ENCODE results near the gene GPR15. TPM values are rescaled to one million over a fixed set of nuclear protein-coding genes. Genes with fewer than 3 reads are reported as not detected.

Gene GPR15
- total RNA-seq, 1 experiment from 2014 or later, result not detected

DNA sequence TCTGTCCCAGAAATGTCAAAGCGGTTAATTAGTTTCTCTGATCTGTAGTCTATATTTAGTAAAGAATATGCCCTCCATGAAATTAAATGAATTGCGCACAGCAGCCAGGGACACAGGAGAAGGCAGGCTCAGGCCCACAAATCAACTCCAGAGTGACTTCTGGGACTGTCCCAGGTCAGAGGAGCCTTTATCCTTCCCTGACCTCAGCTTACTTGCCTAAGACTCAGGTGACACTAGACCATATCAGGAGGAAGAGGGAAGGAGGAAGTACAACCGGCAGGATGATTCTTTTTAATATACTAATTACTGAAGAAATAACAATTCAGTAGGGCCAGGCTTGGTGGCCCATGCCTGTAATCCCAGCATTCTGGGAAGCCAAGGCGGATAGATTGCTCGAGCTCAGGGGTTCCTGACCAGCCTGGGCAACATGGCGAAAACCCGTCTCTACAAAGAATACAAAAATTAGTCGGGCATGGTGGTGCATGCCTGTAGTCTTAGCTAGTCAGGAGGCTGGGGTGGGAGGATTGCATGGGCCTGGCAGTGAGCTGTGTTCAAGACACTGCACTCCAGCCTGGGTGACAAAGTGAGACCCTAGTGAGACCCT is 1.8 kb upstream of the GPR15 start (continued):
- TF ChIP-seq, protein P1, sequence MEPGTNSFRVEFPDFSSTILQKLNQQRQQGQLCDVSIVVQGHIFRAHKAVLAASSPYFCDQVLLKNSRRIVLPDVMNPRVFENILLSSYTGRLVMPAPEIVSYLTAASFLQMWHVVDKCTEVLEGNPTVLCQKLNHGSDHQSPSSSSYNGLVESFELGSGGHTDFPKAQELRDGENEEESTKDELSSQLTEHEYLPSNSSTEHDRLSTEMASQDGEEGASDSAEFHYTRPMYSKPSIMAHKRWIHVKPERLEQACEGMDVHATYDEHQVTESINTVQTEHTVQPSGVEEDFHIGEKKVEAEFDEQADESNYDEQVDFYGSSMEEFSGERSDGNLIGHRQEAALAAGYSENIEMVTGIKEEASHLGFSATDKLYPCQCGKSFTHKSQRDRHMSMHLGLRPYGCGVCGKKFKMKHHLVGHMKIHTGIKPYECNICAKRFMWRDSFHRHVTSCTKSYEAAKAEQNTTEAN (CRISPR knock-in tag; IDR thresholded peaks at IDR 0.05), result no peak

DNA sequence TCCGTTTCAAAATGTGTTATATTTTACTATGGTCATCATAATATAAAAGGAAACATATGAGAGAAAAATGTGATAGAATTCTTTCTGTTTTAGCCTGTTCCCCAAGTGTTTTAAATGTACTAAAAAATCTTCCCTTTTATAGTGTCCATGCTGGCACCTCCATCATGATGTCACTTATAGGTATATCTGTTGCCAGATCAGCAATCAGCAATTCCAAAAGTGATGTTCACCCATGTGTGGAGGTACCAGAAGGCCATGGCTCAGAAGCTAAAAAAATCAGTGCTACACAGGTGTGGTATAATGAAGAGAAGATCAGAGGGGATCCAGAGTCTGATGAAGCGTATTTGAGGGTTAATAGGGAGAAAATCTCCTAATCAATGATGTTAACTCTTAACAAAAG is 1.1 kb upstream of the GPR15 start:
- Mint-ChIP-seq H3K4me1 (peaks cover 3% of the 10 kb centered on the region), H3K27me3 (ENCODE audit: low read depth) (no peaks in the 10 kb centered on the region)

GRCh38 chr3:98532275-98532637 is 478 bp downstream of the GPR15 start:
- ChIA-PET POLR2A (no interaction called here), CTCF (interaction anchor here (1.6 to 1.8 kb wide), 2 partner anchors 9 to 125 kb away, joined by 5 to 6 read pairs; partner anchors contain the start of gene CLDND1)
- H3K4me3 Mint-ChIP-seq, result no peak overlapping the region
- no peaks in the 10 kb centered on the region for H3K36me3 Mint-ChIP-seq
- no peak for ATAC-seq
- no peaks in the 10 kb centered on the region for H3K27me3 Mint-ChIP-seq (ENCODE audit: low read depth)
- no peaks in the 10 kb centered on the region for H3K9me3 Mint-ChIP-seq
- H3K4me1 Mint-ChIP-seq, result peaks cover 6% of the 10 kb centered on the region
- H3K27ac Mint-ChIP-seq, result no peak overlapping the region
- no peak for DNase-seq (ENCODE audit: low spot score)
- TF ChIP-seq, protein P2, sequence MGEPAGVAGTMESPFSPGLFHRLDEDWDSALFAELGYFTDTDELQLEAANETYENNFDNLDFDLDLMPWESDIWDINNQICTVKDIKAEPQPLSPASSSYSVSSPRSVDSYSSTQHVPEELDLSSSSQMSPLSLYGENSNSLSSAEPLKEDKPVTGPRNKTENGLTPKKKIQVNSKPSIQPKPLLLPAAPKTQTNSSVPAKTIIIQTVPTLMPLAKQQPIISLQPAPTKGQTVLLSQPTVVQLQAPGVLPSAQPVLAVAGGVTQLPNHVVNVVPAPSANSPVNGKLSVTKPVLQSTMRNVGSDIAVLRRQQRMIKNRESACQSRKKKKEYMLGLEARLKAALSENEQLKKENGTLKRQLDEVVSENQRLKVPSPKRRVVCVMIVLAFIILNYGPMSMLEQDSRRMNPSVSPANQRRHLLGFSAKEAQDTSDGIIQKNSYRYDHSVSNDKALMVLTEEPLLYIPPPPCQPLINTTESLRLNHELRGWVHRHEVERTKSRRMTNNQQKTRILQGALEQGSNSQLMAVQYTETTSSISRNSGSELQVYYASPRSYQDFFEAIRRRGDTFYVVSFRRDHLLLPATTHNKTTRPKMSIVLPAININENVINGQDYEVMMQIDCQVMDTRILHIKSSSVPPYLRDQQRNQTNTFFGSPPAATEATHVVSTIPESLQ (CRISPR knock-in tag; IDR thresholded peaks at IDR 0.05), result no peak
- TF ChIP-seq ELF4 (CRISPR knock-in tag; IDR thresholded peaks at IDR 0.05; ENCODE audit: low read depth) (no peak), MAX (CRISPR knock-in tag; IDR thresholded peaks at IDR 0.05) (no peak), JAZF1 (CRISPR knock-in tag; IDR thresholded peaks at IDR 0.05) (no peak), JUN (CRISPR knock-in tag; IDR thresholded peaks at IDR 0.05) (no peak), FOXK1 (CRISPR knock-in tag; IDR thresholded peaks at IDR 0.05) (no peak), ETV6 (CRISPR knock-in tag; IDR thresholded peaks at IDR 0.05) (no peak), NR1H2 (CRISPR knock-in tag; IDR thresholded peaks at IDR 0.05) (no peak), OVOL2 (CRISPR knock-in tag; IDR thresholded peaks at IDR 0.05; ENCODE audit: borderline replicate concordance) (no peak), NFYB (CRISPR knock-in tag; conservative IDR thresholded peaks at IDR 0.05; ENCODE audit: low read depth) (no peak), PREB (CRISPR knock-in tag; IDR thresholded peaks at IDR 0.05; ENCODE audit: borderline replicate concordance) (no peak), ZNF138 (CRISPR knock-in tag; conservative IDR thresholded peaks at IDR 0.05) (no peak)
- TF ChIP-seq, protein P3, sequence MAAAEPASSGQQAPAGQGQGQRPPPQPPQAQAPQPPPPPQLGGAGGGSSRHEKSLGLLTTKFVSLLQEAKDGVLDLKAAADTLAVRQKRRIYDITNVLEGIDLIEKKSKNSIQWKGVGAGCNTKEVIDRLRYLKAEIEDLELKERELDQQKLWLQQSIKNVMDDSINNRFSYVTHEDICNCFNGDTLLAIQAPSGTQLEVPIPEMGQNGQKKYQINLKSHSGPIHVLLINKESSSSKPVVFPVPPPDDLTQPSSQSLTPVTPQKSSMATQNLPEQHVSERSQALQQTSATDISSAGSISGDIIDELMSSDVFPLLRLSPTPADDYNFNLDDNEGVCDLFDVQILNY (CRISPR knock-in tag; IDR thresholded peaks at IDR 0.05), result no peak
- TF ChIP-seq, protein P4, sequence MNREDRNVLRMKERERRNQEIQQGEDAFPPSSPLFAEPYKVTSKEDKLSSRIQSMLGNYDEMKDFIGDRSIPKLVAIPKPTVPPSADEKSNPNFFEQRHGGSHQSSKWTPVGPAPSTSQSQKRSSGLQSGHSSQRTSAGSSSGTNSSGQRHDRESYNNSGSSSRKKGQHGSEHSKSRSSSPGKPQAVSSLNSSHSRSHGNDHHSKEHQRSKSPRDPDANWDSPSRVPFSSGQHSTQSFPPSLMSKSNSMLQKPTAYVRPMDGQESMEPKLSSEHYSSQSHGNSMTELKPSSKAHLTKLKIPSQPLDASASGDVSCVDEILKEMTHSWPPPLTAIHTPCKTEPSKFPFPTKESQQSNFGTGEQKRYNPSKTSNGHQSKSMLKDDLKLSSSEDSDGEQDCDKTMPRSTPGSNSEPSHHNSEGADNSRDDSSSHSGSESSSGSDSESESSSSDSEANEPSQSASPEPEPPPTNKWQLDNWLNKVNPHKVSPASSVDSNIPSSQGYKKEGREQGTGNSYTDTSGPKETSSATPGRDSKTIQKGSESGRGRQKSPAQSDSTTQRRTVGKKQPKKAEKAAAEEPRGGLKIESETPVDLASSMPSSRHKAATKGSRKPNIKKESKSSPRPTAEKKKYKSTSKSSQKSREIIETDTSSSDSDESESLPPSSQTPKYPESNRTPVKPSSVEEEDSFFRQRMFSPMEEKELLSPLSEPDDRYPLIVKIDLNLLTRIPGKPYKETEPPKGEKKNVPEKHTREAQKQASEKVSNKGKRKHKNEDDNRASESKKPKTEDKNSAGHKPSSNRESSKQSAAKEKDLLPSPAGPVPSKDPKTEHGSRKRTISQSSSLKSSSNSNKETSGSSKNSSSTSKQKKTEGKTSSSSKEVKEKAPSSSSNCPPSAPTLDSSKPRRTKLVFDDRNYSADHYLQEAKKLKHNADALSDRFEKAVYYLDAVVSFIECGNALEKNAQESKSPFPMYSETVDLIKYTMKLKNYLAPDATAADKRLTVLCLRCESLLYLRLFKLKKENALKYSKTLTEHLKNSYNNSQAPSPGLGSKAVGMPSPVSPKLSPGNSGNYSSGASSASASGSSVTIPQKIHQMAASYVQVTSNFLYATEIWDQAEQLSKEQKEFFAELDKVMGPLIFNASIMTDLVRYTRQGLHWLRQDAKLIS (CRISPR knock-in tag; IDR thresholded peaks at IDR 0.05; ENCODE audit: borderline replicate concordance), result no peak
- TF ChIP-seq, protein P5, sequence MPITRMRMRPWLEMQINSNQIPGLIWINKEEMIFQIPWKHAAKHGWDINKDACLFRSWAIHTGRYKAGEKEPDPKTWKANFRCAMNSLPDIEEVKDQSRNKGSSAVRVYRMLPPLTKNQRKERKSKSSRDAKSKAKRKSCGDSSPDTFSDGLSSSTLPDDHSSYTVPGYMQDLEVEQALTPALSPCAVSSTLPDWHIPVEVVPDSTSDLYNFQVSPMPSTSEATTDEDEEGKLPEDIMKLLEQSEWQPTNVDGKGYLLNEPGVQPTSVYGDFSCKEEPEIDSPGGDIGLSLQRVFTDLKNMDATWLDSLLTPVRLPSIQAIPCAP (CRISPR knock-in tag; IDR thresholded peaks at IDR 0.05), result no peak

More for the DNA sequence above, 1.1 kb upstream of the GPR15 start:
- Mint-ChIP-seq H3K36me3 (no peaks in the 10 kb centered on the region), H3K4me3 (no peak overlapping the region), H3K9me3 (no peaks in the 10 kb centered on the region), H3K27ac (no peak overlapping the region)
- no peak for TF ChIP-seq ZBTB21 (CRISPR knock-in tag; IDR thresholded peaks at IDR 0.05; ENCODE audit: borderline replicate concordance)
- TF ChIP-seq ETV6 (CRISPR knock-in tag; IDR thresholded peaks at IDR 0.05), result no peak
- no peak for TF ChIP-seq EMX1 (CRISPR knock-in tag; IDR thresholded peaks at IDR 0.05)
- TF ChIP-seq, protein P6, sequence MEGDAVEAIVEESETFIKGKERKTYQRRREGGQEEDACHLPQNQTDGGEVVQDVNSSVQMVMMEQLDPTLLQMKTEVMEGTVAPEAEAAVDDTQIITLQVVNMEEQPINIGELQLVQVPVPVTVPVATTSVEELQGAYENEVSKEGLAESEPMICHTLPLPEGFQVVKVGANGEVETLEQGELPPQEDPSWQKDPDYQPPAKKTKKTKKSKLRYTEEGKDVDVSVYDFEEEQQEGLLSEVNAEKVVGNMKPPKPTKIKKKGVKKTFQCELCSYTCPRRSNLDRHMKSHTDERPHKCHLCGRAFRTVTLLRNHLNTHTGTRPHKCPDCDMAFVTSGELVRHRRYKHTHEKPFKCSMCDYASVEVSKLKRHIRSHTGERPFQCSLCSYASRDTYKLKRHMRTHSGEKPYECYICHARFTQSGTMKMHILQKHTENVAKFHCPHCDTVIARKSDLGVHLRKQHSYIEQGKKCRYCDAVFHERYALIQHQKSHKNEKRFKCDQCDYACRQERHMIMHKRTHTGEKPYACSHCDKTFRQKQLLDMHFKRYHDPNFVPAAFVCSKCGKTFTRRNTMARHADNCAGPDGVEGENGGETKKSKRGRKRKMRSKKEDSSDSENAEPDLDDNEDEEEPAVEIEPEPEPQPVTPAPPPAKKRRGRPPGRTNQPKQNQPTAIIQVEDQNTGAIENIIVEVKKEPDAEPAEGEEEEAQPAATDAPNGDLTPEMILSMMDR (IDR thresholded peaks at IDR 0.05), result no peak
- DNase-seq (ENCODE audit: low spot score) (no peak), ATAC-seq (no peak)
- ChIA-PET POLR2A (no interaction called here), CTCF (no interaction called here)

All from WTC11 (cell line).